ENCODE results near the gene ANKRD24.

- TF ChIP-seq CTCF (IDR thresholded peaks at IDR 0.05) (no peak), POLR2A (IDR thresholded peaks at IDR 0.05) (no peak)
Observed at GRCh38 chr19:4228765-4229178, 46.3 kb downstream of the ANKRD24 start.

Data from testis (tissue), 2 donors.